ENCODE results near the gene FAM174B.

Gene FAM174B

GRCh38 chr15:92616621-92617548, 38.7 kb downstream of the FAM174B start:
- peaks cover 31% of the 10 kb centered on the region for H3K36me3 ChIP-seq
- TF ChIP-seq CTCF (IDR thresholded peaks at IDR 0.05; ENCODE audit: low read depth, low read length) = no peak
- no peaks in the 10 kb centered on the region for H3K27me3 ChIP-seq (ENCODE audit: insufficient read depth, low read depth, severe bottlenecking)
- H3K4me3 ChIP-seq (ENCODE audit: low read depth, low read length) = no peak overlapping the region
- H3K27ac ChIP-seq = no peak overlapping the region
- H3K9me3 ChIP-seq (ENCODE audit: severe bottlenecking) = no peaks in the 10 kb centered on the region
- no peak for DNase-seq

- DNase-seq = no peak
- Histone ChIP-seq H3K36me3 (peaks cover 31% of the 10 kb centered on the region), H3K4me3 (ENCODE audit: low read depth, low read length) (no peak overlapping the region), H3K27ac (no peak overlapping the region), H3K27me3 (ENCODE audit: insufficient read depth, low read depth, severe bottlenecking) (no peaks in the 10 kb centered on the region), H3K9me3 (ENCODE audit: severe bottlenecking) (no peaks in the 10 kb centered on the region)
- TF ChIP-seq CTCF (IDR thresholded peaks at IDR 0.05; ENCODE audit: low read depth, low read length) = no peak
Observed at GRCh38 chr15:92614791-92615785, 40.5 kb downstream of the FAM174B start.

GRCh38 chr15:92614301-92614700, 41.3 kb downstream of the FAM174B start:
- H3K4me3 ChIP-seq (ENCODE audit: low read depth, low read length) = no peak overlapping the region
- H3K27ac ChIP-seq = no peak overlapping the region
- no peaks in the 10 kb centered on the region for H3K27me3 ChIP-seq (ENCODE audit: insufficient read depth, low read depth, severe bottlenecking)
- H3K9me3 ChIP-seq (ENCODE audit: severe bottlenecking) = no peaks in the 10 kb centered on the region
- peaks cover 25% of the 10 kb centered on the region for H3K36me3 ChIP-seq
- no peak for TF ChIP-seq CTCF (IDR thresholded peaks at IDR 0.05; ENCODE audit: low read depth, low read length)
- DNase-seq = no peak

- Histone ChIP-seq H3K27ac (no peak overlapping the region), H3K36me3 (peaks cover 20% of the 10 kb centered on the region), H3K4me3 (ENCODE audit: low read depth, low read length) (no peak overlapping the region), H3K27me3 (ENCODE audit: insufficient read depth, low read depth, severe bottlenecking) (no peaks in the 10 kb centered on the region), H3K9me3 (ENCODE audit: severe bottlenecking) (no peaks in the 10 kb centered on the region)
- no peak for TF ChIP-seq CTCF (IDR thresholded peaks at IDR 0.05; ENCODE audit: low read depth, low read length)
- no peak for DNase-seq
Observed at GRCh38 chr15:92613841-92614240, 41.7 kb downstream of the FAM174B start.

GRCh38 chr15:92612891-92613290, 42.7 kb downstream of the FAM174B start:
- Histone ChIP-seq H3K27me3 (ENCODE audit: insufficient read depth, low read depth, severe bottlenecking) (no peaks in the 10 kb centered on the region), H3K4me3 (ENCODE audit: low read depth, low read length) (no peak overlapping the region), H3K36me3 (peaks cover 19% of the 10 kb centered on the region), H3K27ac (no peak overlapping the region), H3K9me3 (ENCODE audit: severe bottlenecking) (no peaks in the 10 kb centered on the region)
- no peak for TF ChIP-seq CTCF (IDR thresholded peaks at IDR 0.05; ENCODE audit: low read depth, low read length)
- DNase-seq = no peak

Measured in WERI-Rb-1 (cell line).